ENCODE measurements around the gene RASAL1.

- TF ChIP-seq EZH2 (IDR thresholded peaks at IDR 0.05; ENCODE audit: insufficient read depth, poor library complexity, severe bottlenecking) (no peak), EZH2phosphoT487 (IDR thresholded peaks at IDR 0.05; ENCODE audit: insufficient read depth, low read depth) (no peak)
These were observed 24.4 kb upstream of the RASAL1 start for GRCh38 chr12:113159937-113160336.
